ENCODE measurements around the gene CELF5.
"Not testable (repeated sequence)": the region's sequence is repeated elsewhere in the genome, so short reads cannot be mapped to it uniquely, and the experiment has no call there.

Gene CELF5

DNA sequence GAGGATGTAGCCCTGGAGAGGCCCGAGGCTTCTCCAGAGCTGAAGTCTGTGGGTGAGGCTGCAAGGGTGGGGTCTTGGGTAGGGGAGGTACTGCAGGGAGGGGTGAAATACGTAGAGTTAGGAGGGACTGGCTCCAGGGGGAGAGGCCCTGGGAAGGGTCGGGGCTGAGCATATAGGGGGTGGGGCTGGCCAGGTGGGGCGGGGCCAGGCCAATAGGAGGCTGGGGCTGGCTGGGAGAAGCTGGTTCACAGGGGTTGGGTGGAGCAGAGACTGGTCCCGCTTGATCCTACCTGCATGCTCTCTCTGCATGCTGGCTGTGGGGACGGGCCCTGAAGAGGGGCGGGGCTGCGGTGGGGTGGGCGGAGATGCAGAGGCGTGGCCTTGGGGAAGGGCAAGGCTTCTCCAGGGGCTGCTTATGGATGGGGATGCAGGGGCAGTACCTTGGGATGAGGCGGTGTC is 51.9 kb downstream of the CELF5 start:
- DNase-seq: peak; percentile 62

DNA sequence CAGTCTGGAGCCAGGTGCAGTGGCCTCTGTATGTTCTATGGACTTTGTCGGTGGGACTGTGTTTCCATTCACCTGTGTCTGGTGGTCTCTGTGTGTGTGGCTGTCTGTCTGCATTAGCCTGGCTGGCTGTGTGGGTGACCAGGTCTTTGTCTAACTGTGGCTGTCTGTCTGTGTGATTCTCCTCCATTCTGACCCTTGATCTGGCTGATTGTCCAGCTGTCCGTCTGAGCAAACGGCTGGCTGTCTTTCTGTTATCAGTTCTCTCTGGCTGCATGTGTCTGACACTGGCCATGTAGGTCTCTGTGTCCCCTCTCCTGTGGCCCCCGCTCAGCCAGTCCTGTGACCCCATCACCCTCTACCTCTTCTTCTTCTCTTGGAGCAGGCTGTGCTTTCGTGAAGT is 53.2 kb downstream of the CELF5 start:
- DNase-seq: no peak

DNA sequence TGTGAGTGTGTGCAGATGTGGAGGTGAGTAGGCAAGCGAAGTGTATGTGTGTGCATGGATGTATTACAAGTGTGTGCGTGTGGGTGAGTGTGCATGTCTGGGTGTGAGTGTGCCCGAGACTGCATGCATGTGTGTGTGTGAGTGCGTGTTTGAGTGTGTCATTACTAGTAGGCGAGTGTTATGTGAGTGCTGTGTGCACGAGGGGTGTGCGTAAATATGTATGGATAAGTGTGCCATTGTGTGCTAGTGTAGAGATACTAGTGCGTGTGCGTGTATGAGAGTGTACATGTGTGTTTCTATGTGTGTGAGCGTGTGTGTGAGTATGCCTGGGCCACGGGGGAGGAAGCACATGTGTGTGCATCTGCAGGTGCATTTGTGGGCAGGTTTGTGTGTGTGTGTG is 53.8 kb downstream of the CELF5 start:
- no peak for DNase-seq

GRCh38 chr19:3278749-3279148 is 54.3 kb downstream of the CELF5 start:
- no peak for DNase-seq

GRCh38 chr19:3279306-3279705 is 54.8 kb downstream of the CELF5 start:
- DNase-seq: no peak

DNA sequence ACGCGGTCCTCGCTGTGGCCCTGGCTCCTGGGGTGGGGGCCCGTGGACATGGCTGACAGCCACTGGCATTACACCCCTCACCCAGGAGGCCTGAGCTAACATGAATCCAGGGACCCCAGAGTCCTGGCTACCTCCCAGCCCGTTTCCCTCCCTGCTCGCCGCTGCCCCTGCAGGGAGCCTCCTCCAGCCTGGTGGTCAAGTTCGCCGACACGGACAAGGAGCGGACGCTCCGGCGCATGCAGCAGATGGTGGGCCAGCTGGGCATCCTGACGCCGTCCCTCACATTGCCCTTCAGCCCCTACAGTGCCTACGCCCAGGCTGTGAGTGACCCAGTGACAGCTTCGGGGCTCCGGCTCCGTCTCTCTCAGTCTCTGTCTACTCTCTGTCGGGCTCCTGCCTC is 56.6 kb downstream of the CELF5 start:
- DNase-seq: no peak

GRCh38 chr19:3282155-3282554 is 57.7 kb downstream of the CELF5 start:
- no peak for DNase-seq

DNA sequence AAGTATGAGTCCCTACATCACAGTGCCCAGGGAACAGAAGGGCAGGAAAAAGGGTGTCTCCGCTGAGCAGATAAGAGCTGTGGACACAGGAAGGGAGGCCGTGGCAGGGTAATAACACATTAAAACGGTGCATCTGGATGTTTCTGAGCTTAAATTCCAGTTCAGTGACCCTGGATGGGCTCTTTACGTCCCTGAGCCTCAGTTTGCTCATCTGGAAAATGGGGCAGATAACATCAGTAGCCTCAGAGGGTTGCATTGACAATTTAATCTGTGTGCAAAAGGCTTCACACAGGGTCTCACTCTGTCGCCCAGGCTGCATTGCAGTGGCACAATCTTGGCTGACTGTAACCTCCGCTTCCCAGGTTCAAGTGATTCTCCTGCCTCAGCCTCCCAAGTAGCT is 58.1 kb downstream of the CELF5 start:
- no peak for DNase-seq

- DNase-seq: no peak
Measured at GRCh38 chr19:3283246-3283751, 58.8 kb downstream of the CELF5 start.

- no peak for DNase-seq
Measured at GRCh38 chr19:3283886-3284657, 59.6 kb downstream of the CELF5 start.

DNA sequence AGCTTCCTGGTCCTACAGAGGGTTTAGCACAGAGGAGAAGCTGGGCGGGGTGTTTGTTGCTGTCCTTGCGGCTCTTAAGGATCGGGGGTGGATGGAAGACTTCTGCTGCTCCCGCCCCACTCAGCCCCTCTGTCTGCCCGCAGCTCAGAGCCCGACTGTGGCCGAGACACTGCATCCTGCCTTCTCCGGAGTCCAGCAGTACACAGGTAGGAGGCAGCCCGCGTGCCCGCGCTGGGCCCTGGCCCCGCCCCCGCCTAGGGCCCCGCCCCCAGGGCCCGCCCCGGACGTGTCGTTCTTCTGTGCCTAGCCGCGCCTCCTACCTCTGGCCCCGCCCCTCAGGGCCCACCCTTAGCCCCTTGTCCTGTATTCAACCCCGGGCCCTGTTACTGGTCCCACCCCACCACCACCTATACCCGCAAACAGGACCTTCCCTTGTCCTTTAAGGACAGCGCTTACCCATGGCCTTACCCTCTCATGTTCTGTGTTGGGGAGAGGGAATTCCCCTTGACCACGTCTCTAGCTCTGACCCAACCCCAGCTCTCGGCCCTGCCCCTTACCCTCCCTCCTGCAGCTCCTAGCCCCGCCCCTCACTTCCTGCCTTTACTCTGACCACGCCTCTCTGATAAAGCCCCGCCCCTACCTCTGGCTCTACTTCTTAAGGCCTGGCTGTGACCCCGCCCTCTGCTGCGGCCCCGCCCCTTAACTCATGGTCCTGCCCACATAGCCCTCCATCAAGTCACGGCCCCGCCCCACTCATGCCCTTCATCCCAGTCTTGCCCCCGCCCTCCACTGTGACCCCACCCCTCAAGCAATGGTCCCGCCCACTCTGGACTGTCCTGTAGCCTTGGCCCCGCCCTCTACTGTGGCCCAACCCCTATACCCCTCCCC is 60.5 kb downstream of the CELF5 start:
- peak; percentile 93 for DNase-seq

DNA sequence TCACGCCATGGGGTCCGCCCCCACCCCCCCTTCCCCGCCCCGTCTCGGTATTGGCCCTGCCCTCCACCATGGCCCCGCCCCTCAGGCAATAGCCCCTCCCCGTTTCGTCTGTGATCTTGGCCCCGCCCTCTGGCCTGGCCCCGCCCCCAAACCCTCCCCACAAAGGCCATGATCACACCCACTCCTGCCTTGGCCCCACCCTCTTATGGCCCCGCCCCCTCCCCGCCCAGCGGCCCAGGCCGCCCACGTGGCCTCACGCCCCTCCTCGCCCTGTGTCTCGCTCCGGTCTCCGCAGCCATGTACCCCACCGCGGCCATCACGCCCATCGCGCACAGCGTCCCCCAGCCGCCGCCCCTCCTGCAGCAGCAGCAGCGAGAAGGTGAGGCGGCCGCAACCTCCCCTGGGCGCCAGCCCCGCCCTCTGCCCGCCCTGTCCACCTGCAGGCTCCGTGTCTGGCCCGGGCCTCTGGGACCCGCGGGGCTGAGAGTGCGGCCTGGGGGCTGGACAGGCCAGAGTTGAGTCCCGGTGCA is 61.3 kb downstream of the CELF5 start:
- no peak for DNase-seq

DNA sequence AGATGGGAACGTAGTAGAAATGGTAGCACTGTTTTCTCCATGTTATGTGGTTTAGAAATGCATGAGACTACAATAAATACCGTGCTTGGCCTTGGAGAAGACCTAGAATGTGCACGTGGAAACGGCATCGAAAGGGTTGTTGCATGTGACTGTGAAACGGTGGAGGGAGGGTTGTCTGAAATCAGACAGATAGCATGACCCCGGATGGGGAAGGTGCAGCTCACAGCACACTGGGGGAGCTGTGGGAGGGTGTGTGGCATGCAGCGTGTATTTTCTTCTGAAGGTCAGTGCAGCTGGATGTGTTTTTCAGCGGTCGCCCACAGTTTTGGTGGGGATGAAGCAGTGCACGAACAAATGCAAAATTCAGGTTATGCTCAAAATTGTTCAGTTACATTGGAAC is 63.4 kb downstream of the CELF5 start:
- DNase-seq: no peak

GRCh38 chr19:3288437-3288836 is 64.0 kb downstream of the CELF5 start:
- not testable (repeated sequence) for DNase-seq

DNA sequence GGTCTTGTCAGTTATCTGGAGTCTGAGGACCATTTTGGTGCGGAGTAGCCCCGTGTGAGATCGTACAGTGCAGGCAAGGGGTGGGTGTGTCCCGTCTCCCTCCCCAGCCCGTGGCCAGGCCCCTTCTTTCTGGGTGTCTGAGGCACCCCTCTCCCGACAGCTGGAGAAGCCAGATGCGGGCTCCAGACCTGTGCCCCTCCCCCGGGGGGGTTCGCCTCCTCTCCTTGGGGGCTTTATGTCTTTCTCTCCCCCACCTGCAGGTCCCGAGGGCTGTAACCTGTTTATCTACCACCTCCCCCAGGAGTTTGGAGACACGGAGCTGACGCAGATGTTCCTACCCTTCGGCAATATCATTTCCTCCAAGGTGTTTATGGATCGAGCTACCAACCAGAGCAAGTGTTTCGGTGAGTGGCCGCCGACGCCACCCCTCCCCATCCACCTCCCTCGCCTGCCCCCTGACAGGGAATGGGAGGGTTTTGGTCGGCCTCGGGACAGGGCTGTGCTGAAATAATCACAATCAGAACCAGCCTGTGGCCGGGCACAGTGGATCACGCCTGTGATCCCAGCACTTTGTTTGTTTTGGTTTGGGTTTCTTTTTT is 65.6 kb downstream of the CELF5 start:
- DNase-seq: no peak

GRCh38 chr19:3290858-3291257 is 66.4 kb downstream of the CELF5 start:
- DNase-seq: not testable (repeated sequence)

GRCh38 chr19:3291644-3292043 is 67.2 kb downstream of the CELF5 start:
- DNase-seq: no peak

DNA sequence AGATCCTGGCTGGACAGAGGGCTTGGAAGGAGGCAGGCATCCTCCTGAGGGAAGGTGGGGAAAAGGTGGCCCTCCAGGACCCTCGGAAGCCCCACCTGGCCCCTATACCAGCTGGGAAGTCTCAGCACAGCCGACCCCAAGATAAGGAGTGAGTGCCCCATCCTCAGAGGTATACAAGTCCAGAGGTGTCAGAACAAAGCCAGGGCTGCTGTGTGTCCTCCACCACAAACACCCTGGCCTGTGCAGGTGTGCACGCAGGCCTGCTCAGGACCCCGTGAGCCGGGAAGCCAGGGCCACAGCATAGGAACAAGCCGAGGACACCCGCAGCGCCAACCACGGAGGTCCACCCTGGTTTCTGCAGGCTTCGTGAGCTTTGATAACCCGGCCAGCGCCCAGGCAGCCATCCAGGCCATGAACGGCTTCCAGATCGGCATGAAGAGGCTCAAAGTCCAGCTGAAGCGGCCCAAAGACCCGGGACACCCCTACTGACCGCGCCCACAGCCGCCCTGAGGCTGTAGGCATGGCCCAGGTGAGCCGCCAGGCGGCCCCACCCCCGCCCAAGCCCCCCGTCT is 68.6 kb downstream of the CELF5 start:
- no peak for DNase-seq

GRCh38 chr19:3293560-3293959 is 69.1 kb downstream of the CELF5 start:
- no peak for DNase-seq

- DNase-seq: no peak
Measured at GRCh38 chr19:3294080-3294850, 69.8 kb downstream of the CELF5 start.

DNA sequence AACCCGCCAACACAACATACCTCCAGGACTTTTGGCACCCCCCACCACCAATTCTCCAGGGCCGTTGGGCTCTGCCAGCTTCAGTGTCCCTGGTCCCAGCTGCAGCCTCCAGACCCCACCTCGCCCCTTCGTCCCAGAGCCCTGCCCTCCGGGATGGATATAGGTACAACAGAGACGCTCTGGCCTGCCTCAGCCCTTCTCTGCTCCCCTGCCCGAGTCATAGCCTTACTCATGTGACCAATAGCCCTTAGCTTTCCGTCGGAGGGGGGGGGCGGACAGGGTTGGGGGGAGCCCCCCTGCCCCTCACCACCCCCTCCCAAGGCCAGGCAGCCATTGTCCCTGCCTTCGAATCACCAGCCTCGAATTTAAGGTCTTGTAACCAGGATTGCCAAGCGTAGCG is 71.1 kb downstream of the CELF5 start:
- DNase-seq: no peak

- no peak for DNase-seq
Measured at GRCh38 chr19:3296034-3296433, 71.6 kb downstream of the CELF5 start.
